Glomerular visceral epithelial cell (primary cell): ENCODE measurements around the gene CORO1C.
"Not testable (repeated sequence)": the region's sequence is repeated elsewhere in the genome, so short reads cannot be mapped to it uniquely, and the experiment has no call there.

ENCODE experiments used
- DNase-seq: peaks from one replicate; pipeline ENCODE4 v3.0.0-alpha.2; 2016; ENCODE audit errors: extremely low spot score

CORO1C gene

GRCh38 chr12:108672054-108672453, 59.3 kb downstream of the CORO1C start:
- DNase-seq = no peak

- no peak for DNase-seq
Observed at GRCh38 chr12:108671110-108671509, 60.2 kb downstream of the CORO1C start.

GRCh38 chr12:108670066-108670631, 61.2 kb downstream of the CORO1C start:
- no peak for DNase-seq

GRCh38 chr12:108668542-108668941, 62.8 kb downstream of the CORO1C start:
- no peak for DNase-seq

- DNase-seq = no peak
Observed at GRCh38 chr12:108668063-108668462, 63.3 kb downstream of the CORO1C start.

- no peak for DNase-seq
Observed at GRCh38 chr12:108667349-108667748, 64.0 kb downstream of the CORO1C start.

- DNase-seq = peak; percentile 27
Observed at GRCh38 chr12:108666401-108666881, 64.9 kb downstream of the CORO1C start.

GRCh38 chr12:108665608-108666202, 65.6 kb downstream of the CORO1C start:
- DNase-seq = no peak

GRCh38 chr12:108664338-108665258, 66.7 kb downstream of the CORO1C start:
- DNase-seq = peak; percentile 89

- no peak for DNase-seq
Observed at GRCh38 chr12:108663324-108664015, 67.8 kb downstream of the CORO1C start.

- not testable (repeated sequence) for DNase-seq
Observed at GRCh38 chr12:108658115-108658514, 73.2 kb downstream of the CORO1C start.

GRCh38 chr12:108657130-108657745, 74.1 kb downstream of the CORO1C start:
- DNase-seq = no peak

GRCh38 chr12:108656247-108656646, 75.1 kb downstream of the CORO1C start:
- DNase-seq = not testable (repeated sequence)

- not testable (repeated sequence) for DNase-seq
Observed at GRCh38 chr12:108655812-108656175, 75.5 kb downstream of the CORO1C start.

GRCh38 chr12:108654622-108655021, 76.7 kb downstream of the CORO1C start:
- DNase-seq = not testable (repeated sequence)

GRCh38 chr12:108653922-108654321, 77.4 kb downstream of the CORO1C start:
- no peak for DNase-seq

GRCh38 chr12:108653082-108653516, 78.2 kb downstream of the CORO1C start:
- no peak for DNase-seq

GRCh38 chr12:108650083-108650482, 81.2 kb downstream of the CORO1C start:
- no peak for DNase-seq

- DNase-seq = peak; percentile 88
Observed at GRCh38 chr12:108649669-108650068, 81.6 kb downstream of the CORO1C start.

GRCh38 chr12:108649126-108649525, 82.2 kb downstream of the CORO1C start:
- DNase-seq = peak; percentile 28

GRCh38 chr12:108648371-108648770, 82.9 kb downstream of the CORO1C start:
- DNase-seq = no peak
